A549 (cell line): ENCODE results near the gene PRRT3. TPM values are rescaled to one million over a fixed set of nuclear protein-coding genes. Genes with fewer than 3 reads are reported as not detected.

Experiments used
- ATAC-seq, 2 experiments: fragments of 200-7000 bp in 1 of 2; fragments of >200 bp in 1 of 2; cut with Nextera tagmentation in 1 of 2; cut with Tn5 transposase in 1 of 2; 3 replicates each; pipeline versions ENCODE4 v1.8.0 to v1.9.1; 2018 to 2020; ENCODE audit warnings: mild to moderate bottlenecking in 1 of 2, moderate library complexity in 1 of 2
- CTCF ChIA-PET: fragments of 300-600 bp; sonication (Branson Sonifier 250); formaldehyde crosslinking; extraction: SDS; loops from one replicate; lab custom pipeline; 2021; ENCODE audit warnings: antibody characterized with exemption, inconsistent platforms; lab: Yijun Ruan, JAX
- POLR2A ChIA-PET: fragments of 350-600 bp; formaldehyde crosslinking; extraction: SDS; loops from one replicate; lab custom pipeline; 2021; ENCODE audit warnings: antibody characterized with exemption, inconsistent platforms; lab: Yijun Ruan, JAX
- DNase-seq, 2 experiments: peaks; one replicate each; pipeline versions ENCODE4 v3.0.0 to v3.0.0-alpha.2; 2011 to 2016; ENCODE audit warnings: low read depth in 1 of 2, low spot score in 1 of 2
- FAIRE-seq: peaks from 2 replicates; lab custom pipeline; 2011; peaks lifted over from hg19 to GRCh38; lab: Jason Lieb, UNC
- H3K27ac ChIP-seq, 2 experiments: fragments of >200 bp; sonication (Bioruptor Twin); formaldehyde crosslinking; 3 replicates each; pipeline ENCODE4 v1.5.1; 2016 to 2017
- H3K4me1 ChIP-seq: fragments of >200 bp; sonication (Bioruptor Twin); formaldehyde crosslinking; 3 replicates; pipeline ENCODE4 v1.6.1; 2016
- H3K4me2 ChIP-seq: fragments of >200 bp; sonication (Bioruptor Twin); formaldehyde crosslinking; 3 replicates; pipeline ENCODE4 v1.6.1; 2016
- H3K4me3 ChIP-seq: fragments of >200 bp; sonication (Bioruptor Twin); formaldehyde crosslinking; 3 replicates; pipeline ENCODE4 v1.5.1; 2016
- H3K9me3 ChIP-seq: fragments of >200 bp; sonication (Bioruptor Twin); formaldehyde crosslinking; 3 replicates; pipeline ENCODE4 v1.6.1; 2016
- CBX2 ChIP-seq: fragments of 200-600 bp; sonication (generic); IDR thresholded peaks from 2 replicates; pipeline ENCODE4 v1.6.1; 2016; ENCODE audit warnings: low read depth, mild to moderate bottlenecking, borderline replicate concordance
- EHF ChIP-seq: fragments of 250-450 bp; sonication (Bioruptor Pico); IDR thresholded peaks from 2 replicates; pipeline ENCODE4 v1.5.0; 2020; ENCODE audit warnings: mild to moderate bottlenecking
- FOSL2 ChIP-seq, 2 experiments: fragments of 450-650 bp in 1 of 2; fragments of >200 bp in 1 of 2; sonication (Bioruptor Twin) in 1 of 2; formaldehyde crosslinking; IDR thresholded peaks; 2 replicates each; pipeline versions ENCODE4 v1.5.0 to v1.6.1; 2016 to 2020; ENCODE audit warnings: mild to moderate bottlenecking in 1 of 2, moderate library complexity in 1 of 2
- GATA3 ChIP-seq: IDR thresholded peaks from 2 replicates; pipeline ENCODE4 v1.6.1; 2012; ENCODE audit warnings: borderline replicate concordance
- HEYL ChIP-seq: fragments of 250-450 bp; sonication (Bioruptor Pico); IDR thresholded peaks from 2 replicates; pipeline ENCODE4 v1.8.0; 2021; ENCODE audit warnings: mild to moderate bottlenecking, moderate library complexity
- HOXB5 ChIP-seq: fragments of 250-450 bp; sonication (Bioruptor Pico); IDR thresholded peaks from 2 replicates; pipeline ENCODE4 v1.5.0; 2020; ENCODE audit warnings: mild to moderate bottlenecking, moderate library complexity
- JUN ChIP-seq, 2 experiments: fragments of >200 bp; sonication (Bioruptor Twin); formaldehyde crosslinking; IDR thresholded peaks; 2 replicates in 1 of 2; 3 replicates in 1 of 2; pipeline ENCODE4 v1.6.1; 2016 to 2017
- KDM1A ChIP-seq: fragments of 200-600 bp; sonication (generic); IDR thresholded peaks from 2 replicates; pipeline ENCODE4 v1.6.1; 2016; ENCODE audit warnings: low read depth, mild to moderate bottlenecking
- MAFK ChIP-seq: fragments of 450-650 bp; IDR thresholded peaks from 2 replicates; pipeline ENCODE4 v1.6.1; 2014; ENCODE audit not compliant: partially characterized antibody
- NFE2L2 ChIP-seq: fragments of 150-350 bp; conservative IDR thresholded peaks from 2 replicates; pipeline ENCODE4 v1.6.1; 2014; ENCODE audit warnings: low read length
- NPAS2 ChIP-seq: fragments of 250-450 bp; sonication (Bioruptor Pico); IDR thresholded peaks from 2 replicates; pipeline ENCODE4 v1.8.0; 2022; ENCODE audit warnings: mild to moderate bottlenecking, moderate library complexity, borderline replicate concordance
- POLR2A ChIP-seq: IDR thresholded peaks from 2 replicates; pipeline ENCODE4 v1.6.1; 2012; ENCODE audit warnings: mild to moderate bottlenecking, low read length
- POLR2AphosphoS2 ChIP-seq: conservative IDR thresholded peaks from 2 replicates; pipeline ENCODE4 v1.6.1; 2012; ENCODE audit warnings: low read length, improper control_type of control experiment, inconsistent platforms
- RAD21 ChIP-seq, 2 experiments: fragments of >200 bp in 1 of 2; sonication (Bioruptor Twin) in 1 of 2; formaldehyde crosslinking in 1 of 2; IDR thresholded peaks in 1 of 2; conservative IDR thresholded peaks in 1 of 2; 2 replicates in 1 of 2; 3 replicates in 1 of 2; pipeline ENCODE4 v1.6.1; 2012 to 2018; ENCODE audit warnings: inconsistent platforms in 1 of 2
- RARB ChIP-seq: fragments of 250-450 bp; sonication (Bioruptor Pico); IDR thresholded peaks from 2 replicates; pipeline ENCODE4 v1.8.0; 2021; ENCODE audit warnings: mild to moderate bottlenecking, moderate library complexity
- SMC3 ChIP-seq: fragments of >200 bp; sonication (Bioruptor Twin); formaldehyde crosslinking; IDR thresholded peaks from 3 replicates; pipeline ENCODE4 v1.6.1; 2018; ENCODE audit warnings: inconsistent platforms
- TFCP2L1 ChIP-seq: fragments of 250-450 bp; sonication (Bioruptor Pico); IDR thresholded peaks from 2 replicates; pipeline ENCODE4 v1.5.0; 2021; ENCODE audit warnings: mild to moderate bottlenecking
- ZFP36 ChIP-seq: fragments of 450-650 bp; IDR thresholded peaks from 2 replicates; pipeline ENCODE4 v1.6.1; 2014; ENCODE audit warnings: borderline replicate concordance; ENCODE audit not compliant: partially characterized antibody
- WGBS: methylation state at CpG from one replicate; pipeline ENCODE4 v1.1.6; 2017; ENCODE audit errors: missing lambda C conversion rate; 5-methylcytosine and 5-hydroxymethylcytosine counted together
- polyA plus RNA-seq, 4 experiments: library from polyadenylated mRNA; depleted of rRNA in 3 of 4; stranded (reverse); fragments of >200 nt; fragmentation: RNase III in 1 of 4; extraction: RNeasy Plus Mini Kit Qiagen cat#74134 plus additional on column Dnase treatment in 1 of 4; gene quantifications; 2 replicates in 3 of 4; 3 replicates in 1 of 4; pipeline ENCODE4 v1.2.3, GENCODE V29; 2011 to 2017
- TF ChIP-seq, protein P1 (sequence below): IDR thresholded peaks from 2 replicates; pipeline ENCODE4 v1.6.1; 2012
- TF ChIP-seq, protein P2 (sequence below): fragments of 450-650 bp; IDR thresholded peaks from 2 replicates; pipeline ENCODE4 v1.6.1; 2014; ENCODE audit warnings: antibody characterized with exemption
- TF ChIP-seq, protein P3 (sequence below): fragments of >200 bp; sonication (Bioruptor Twin); formaldehyde crosslinking; IDR thresholded peaks from 3 replicates; pipeline ENCODE4 v1.5.1; 2016
- TF ChIP-seq, protein P4 (sequence below): IDR thresholded peaks from 2 replicates; pipeline ENCODE4 v1.6.1; 2012; ENCODE audit warnings: low read depth, borderline replicate concordance
- TF ChIP-seq, protein P5 (sequence below): fragments of 250-450 bp; sonication (Bioruptor Pico); IDR thresholded peaks from 2 replicates; pipeline ENCODE4 v1.5.0; 2021; ENCODE audit warnings: mild to moderate bottlenecking, moderate library complexity, borderline replicate concordance
- TF ChIP-seq, protein P6 (sequence below): IDR thresholded peaks from 2 replicates; pipeline ENCODE4 v1.6.1; 2012

Gene PRRT3
- polyA plus RNA-seq, 2 of the 4 experiments (the other 2 are of a cell fraction), result 0.53 to 1.1 TPM

DNA sequence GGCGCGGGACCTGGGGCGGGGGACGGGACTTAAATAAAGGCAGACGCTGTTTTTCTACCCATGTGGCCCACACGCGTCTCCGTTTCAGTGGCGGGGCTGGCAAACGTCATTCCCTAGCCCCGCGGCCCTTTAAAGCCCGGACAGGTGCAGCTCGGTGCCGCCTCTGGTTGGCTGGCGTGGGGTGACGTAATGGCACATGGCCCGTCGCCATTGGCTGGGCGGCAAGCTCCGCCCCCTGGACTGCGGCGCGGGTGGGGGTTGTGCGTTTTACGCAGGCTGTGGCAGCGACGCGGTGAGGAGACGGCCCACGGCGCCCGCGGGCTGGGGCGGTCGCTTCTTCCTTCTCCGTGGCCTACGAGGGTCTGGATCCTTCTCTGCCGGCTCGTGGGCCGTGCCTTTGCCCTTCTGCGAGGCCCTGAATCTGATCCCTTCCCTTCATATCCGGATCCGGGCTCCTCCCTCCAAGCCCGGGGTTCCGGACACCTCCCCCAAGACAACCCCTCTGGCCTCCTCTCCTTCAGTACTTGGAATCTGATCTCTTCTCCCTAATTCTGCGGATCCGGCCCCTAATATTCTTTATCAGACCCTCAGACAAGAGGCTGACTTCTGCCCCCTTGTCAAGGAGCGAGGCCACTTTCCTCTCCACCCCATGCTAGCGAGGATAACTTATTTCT, 18.5 kb downstream of the PRRT3 start, which contains the start of gene CRELD1 (continued):
- TF ChIP-seq FOSL2 (IDR thresholded peaks at IDR 0.05) (no peak), FOSL2 (CRISPR knock-in tag; IDR thresholded peaks at IDR 0.05) (0 out of 2 replicates have a peak, but pooled peaks have one; percentile 29), HEYL (CRISPR knock-in tag) (no peak), POLR2A (peak; percentile 62), POLR2AphosphoS2 (no peak), RARB (CRISPR knock-in tag) (no peak), NFE2L2 (no peak), CBX2 (no peak), JUN (IDR thresholded peaks at IDR 0.05) (peak; percentile 17 to 82; a peak in 3 of 5 replicates), KDM1A (no peak), EHF (CRISPR knock-in tag) (no peak), HOXB5 (CRISPR knock-in tag) (no peak), SMC3 (no peak)
- TF ChIP-seq, protein P1, sequence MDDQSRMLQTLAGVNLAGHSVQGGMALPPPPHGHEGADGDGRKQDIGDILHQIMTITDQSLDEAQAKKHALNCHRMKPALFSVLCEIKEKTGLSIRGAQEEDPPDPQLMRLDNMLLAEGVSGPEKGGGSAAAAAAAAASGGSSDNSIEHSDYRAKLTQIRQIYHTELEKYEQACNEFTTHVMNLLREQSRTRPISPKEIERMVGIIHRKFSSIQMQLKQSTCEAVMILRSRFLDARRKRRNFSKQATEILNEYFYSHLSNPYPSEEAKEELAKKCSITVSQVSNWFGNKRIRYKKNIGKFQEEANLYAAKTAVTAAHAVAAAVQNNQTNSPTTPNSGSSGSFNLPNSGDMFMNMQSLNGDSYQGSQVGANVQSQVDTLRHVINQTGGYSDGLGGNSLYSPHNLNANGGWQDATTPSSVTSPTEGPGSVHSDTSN, result no peak
- TF ChIP-seq, protein P2, sequence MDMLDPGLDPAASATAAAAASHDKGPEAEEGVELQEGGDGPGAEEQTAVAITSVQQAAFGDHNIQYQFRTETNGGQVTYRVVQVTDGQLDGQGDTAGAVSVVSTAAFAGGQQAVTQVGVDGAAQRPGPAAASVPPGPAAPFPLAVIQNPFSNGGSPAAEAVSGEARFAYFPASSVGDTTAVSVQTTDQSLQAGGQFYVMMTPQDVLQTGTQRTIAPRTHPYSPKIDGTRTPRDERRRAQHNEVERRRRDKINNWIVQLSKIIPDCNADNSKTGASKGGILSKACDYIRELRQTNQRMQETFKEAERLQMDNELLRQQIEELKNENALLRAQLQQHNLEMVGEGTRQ, result peak; percentile 30; the same call in 1 of the 2 replicates
- TF ChIP-seq, protein P3, sequence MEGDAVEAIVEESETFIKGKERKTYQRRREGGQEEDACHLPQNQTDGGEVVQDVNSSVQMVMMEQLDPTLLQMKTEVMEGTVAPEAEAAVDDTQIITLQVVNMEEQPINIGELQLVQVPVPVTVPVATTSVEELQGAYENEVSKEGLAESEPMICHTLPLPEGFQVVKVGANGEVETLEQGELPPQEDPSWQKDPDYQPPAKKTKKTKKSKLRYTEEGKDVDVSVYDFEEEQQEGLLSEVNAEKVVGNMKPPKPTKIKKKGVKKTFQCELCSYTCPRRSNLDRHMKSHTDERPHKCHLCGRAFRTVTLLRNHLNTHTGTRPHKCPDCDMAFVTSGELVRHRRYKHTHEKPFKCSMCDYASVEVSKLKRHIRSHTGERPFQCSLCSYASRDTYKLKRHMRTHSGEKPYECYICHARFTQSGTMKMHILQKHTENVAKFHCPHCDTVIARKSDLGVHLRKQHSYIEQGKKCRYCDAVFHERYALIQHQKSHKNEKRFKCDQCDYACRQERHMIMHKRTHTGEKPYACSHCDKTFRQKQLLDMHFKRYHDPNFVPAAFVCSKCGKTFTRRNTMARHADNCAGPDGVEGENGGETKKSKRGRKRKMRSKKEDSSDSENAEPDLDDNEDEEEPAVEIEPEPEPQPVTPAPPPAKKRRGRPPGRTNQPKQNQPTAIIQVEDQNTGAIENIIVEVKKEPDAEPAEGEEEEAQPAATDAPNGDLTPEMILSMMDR, result no peak

DNA sequence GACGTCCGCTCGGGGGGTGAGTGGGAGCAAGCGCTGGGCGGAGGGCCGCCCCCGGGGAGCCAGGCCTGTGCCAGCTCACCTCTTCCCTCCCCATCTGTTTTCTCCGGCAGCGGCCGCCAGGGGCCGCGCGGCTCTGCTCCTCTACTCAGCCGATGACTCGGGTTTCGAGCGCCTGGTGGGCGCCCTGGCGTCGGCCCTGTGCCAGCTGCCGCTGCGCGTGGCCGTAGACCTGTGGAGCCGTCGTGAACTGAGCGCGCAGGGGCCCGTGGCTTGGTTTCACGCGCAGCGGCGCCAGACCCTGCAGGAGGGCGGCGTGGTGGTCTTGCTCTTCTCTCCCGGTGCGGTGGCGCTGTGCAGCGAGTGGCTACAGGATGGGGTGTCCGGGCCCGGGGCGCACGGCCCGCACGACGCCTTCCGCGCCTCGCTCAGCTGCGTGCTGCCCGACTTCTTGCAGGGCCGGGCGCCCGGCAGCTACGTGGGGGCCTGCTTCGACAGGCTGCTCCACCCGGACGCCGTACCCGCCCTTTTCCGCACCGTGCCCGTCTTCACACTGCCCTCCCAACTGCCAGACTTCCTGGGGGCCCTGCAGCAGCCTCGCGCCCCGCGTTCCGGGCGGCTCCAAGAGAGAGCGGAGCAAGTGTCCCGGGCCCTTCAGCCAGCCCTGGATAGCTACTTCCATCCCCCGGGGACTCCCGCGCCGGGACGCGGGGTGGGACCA, 19.2 kb downstream of the PRRT3 start:
- Histone ChIP-seq H3K9me3 (0 out of 3 replicates have a peak, but pooled peaks cover 5% of the 10 kb centered on the region), H3K4me3 (peak overlapping the region; percentile 73), H3K4me1 (peaks cover 17% of the 10 kb centered on the region), H3K4me2 (peak overlapping the region; percentile 96), H3K27ac (peak overlapping the region; percentile 85 to 93)
- under 1% methylated on average over 29 of the region's 77 CpGs for WGBS
- POLR2A ChIA-PET, result interaction anchor here (0.7 to 2.6 kb wide), 17 partner anchors 8 to 140 kb away, joined by 3 to 53 read pairs (median 6); partner anchors contain the start of genes ARPC4, JAGN1, PRRT3 and RPUSD3
- peak; percentile 74 to 76 for DNase-seq
- peak; percentile 77 to 89 for ATAC-seq
- CTCF ChIA-PET, result interaction anchor here (0.6 to 8.6 kb wide), 46 partner anchors 10 to 528 kb away, joined by 3 to 146 read pairs (median 5); partner anchors contain the start of genes ARPC4, CIDEC, FANCD2 and IL17RC
- no peak for FAIRE-seq
- TF ChIP-seq, protein P4, sequence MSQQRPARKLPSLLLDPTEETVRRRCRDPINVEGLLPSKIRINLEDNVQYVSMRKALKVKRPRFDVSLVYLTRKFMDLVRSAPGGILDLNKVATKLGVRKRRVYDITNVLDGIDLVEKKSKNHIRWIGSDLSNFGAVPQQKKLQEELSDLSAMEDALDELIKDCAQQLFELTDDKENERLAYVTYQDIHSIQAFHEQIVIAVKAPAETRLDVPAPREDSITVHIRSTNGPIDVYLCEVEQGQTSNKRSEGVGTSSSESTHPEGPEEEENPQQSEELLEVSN, result peak; percentile 92
- TF ChIP-seq, protein P5, sequence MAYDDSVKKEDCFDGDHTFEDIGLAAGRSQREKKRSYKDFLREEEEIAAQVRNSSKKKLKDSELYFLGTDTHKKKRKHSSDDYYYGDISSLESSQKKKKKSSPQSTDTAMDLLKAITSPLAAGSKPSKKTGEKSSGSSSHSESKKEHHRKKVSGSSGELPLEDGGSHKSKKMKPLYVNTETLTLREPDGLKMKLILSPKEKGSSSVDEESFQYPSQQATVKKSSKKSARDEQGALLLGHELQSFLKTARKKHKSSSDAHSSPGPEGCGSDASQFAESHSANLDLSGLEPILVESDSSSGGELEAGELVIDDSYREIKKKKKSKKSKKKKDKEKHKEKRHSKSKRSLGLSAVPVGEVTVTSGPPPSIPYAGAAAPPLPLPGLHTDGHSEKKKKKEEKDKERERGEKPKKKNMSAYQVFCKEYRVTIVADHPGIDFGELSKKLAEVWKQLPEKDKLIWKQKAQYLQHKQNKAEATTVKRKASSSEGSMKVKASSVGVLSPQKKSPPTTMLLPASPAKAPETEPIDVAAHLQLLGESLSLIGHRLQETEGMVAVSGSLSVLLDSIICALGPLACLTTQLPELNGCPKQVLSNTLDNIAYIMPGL, result no peak
- peak; percentile 90 for TF ChIP-seq TFCP2L1 (CRISPR knock-in tag)
- peak; percentile 30; the same call in 1 of the 2 replicates for TF ChIP-seq NPAS2 (CRISPR knock-in tag)
- TF ChIP-seq, protein P6, sequence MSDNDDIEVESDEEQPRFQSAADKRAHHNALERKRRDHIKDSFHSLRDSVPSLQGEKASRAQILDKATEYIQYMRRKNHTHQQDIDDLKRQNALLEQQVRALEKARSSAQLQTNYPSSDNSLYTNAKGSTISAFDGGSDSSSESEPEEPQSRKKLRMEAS, result peak; percentile 75
- no peak for TF ChIP-seq MAFK
- TF ChIP-seq, protein P3, result peak; percentile 78
- TF ChIP-seq SMC3, result peak; percentile 69
- TF ChIP-seq ZFP36, result no peak
- peak; percentile 59 to 67; a peak in 4 of 5 replicates for TF ChIP-seq RAD21 (conservative IDR thresholded peaks at IDR 0.05 in 1 of 2, IDR thresholded peaks at IDR 0.05 in 1 of 2)
- TF ChIP-seq GATA3, result peak; percentile 9; the same call in 1 of the 2 replicates
- TF ChIP-seq RARB (CRISPR knock-in tag), result no peak
- no peak for TF ChIP-seq EHF (CRISPR knock-in tag)
- TF ChIP-seq FOSL2 (IDR thresholded peaks at IDR 0.05), result no peak
- TF ChIP-seq FOSL2 (CRISPR knock-in tag; IDR thresholded peaks at IDR 0.05), result peak; percentile 54
- TF ChIP-seq, protein P1, result 0 out of 2 replicates have a peak, but pooled peaks have one; percentile 21
